Uterus (tissue), 4 donors: Measurements from ENCODE around the gene PTPN14. TPM values are rescaled to one million over a fixed set of nuclear protein-coding genes. Genes with fewer than 3 reads are reported as not detected.

ENCODE experiments used
- DNase-seq, 2 donors: peaks; one replicate each; pipeline ENCODE4 v3.0.0-alpha.2; 2019 to 2020
- H3K27ac ChIP-seq, 2 donors: fragments of 200-600 bp; sonication (generic); 1 replicate in 1 of 2; 2 replicates in 1 of 2; pipeline ENCODE4 v1.5.1; 2016 to 2018
- H3K27me3 ChIP-seq, 2 donors: fragments of 200-600 bp; sonication (generic); one replicate each; pipeline ENCODE4 v1.5.1; 2018 to 2019; ENCODE audit warnings: control low read depth in 1 of 2
- H3K36me3 ChIP-seq, 2 donors: fragments of 200-600 bp; sonication (generic); one replicate each; pipeline ENCODE4 v1.5.1; 2019; ENCODE audit warnings: control low read depth in 1 of 2
- H3K4me1 ChIP-seq, 2 donors: fragments of 200-600 bp; sonication (generic); one replicate each; pipeline ENCODE4 v1.5.1; 2018 to 2019; ENCODE audit warnings: control low read depth in 1 of 2
- H3K4me3 ChIP-seq, 2 donors: fragments of 200-600 bp; sonication (generic); 1 replicate in 1 of 2; 2 replicates in 1 of 2; pipeline ENCODE4 v1.5.1; 2018 to 2019; ENCODE audit warnings: mild to moderate bottlenecking in 1 of 2
- H3K9me3 ChIP-seq, 2 donors: fragments of 200-600 bp; sonication (generic); one replicate each; pipeline ENCODE4 v1.5.1; 2019; ENCODE audit warnings: control low read depth in 1 of 2
- CTCF ChIP-seq, 4 experiments: fragments of 200-600 bp in 2 of 4; fragments of 450-650 bp in 2 of 4; sonication (generic) in 2 of 4; IDR thresholded peaks; one replicate each; pipeline ENCODE4 v1.5.1; 2016 to 2019; ENCODE audit warnings: antibody characterized with exemption in 4 of 4, mild to moderate bottlenecking in 2 of 4, moderate library complexity in 1 of 4
- POLR2A ChIP-seq, 2 donors: fragments of 450-650 bp; IDR thresholded peaks; one replicate each; pipeline ENCODE4 v1.6.1; 2016; ENCODE audit warnings: antibody characterized with exemption in 2 of 2, mild to moderate bottlenecking in 1 of 2, moderate library complexity in 1 of 2
- intact Hi-C: fragments of 100-400 bp; cut with DNase I; formaldehyde crosslinking; loops from one replicate; pipeline ENCODE4 v1.15.1; 2023; ENCODE audit warnings: low total_unique reads
- total RNA-seq, 4 donors: library from RNA; depleted of rRNA in 3 of 4; stranded (reverse); fragments of >200 nt in 3 of 4; gene quantifications; one replicate each; pipeline versions ENCODE4 v1.1.0 to v1.2.4, GENCODE V29; 2014 to 2023
- donor health status: DM: yes; HTN: yes; CAD: no.

The PTPN14 gene
- total RNA-seq, 4 donors from 2014 or later, result 13.2 to 78.0 (median 30.9) TPM

GRCh38 chr1:214547747-214548146 is 3.7 kb downstream of the PTPN14 start:
- DNase-seq, result no peak
- Histone ChIP-seq H3K27ac (peak overlapping the region in 1 of 2 donors; percentile 95), H3K4me1 (peaks cover 0 to 8% of the 10 kb centered on the region in 2 donors), H3K36me3 (no peaks in the 10 kb centered on the region), H3K27me3 (no peaks in the 10 kb centered on the region), H3K4me3 (no peak overlapping the region), H3K9me3 (no peaks in the 10 kb centered on the region)
- intact Hi-C loops, result no loop called here
- TF ChIP-seq CTCF (IDR thresholded peaks at IDR 0.05), result no peak
- TF ChIP-seq POLR2A (IDR thresholded peaks at IDR 0.05), result no peak

GRCh38 chr1:214546886-214547641 is 4.3 kb downstream of the PTPN14 start:
- H3K4me3 ChIP-seq, result no peak overlapping the region
- no peak for TF ChIP-seq POLR2A (IDR thresholded peaks at IDR 0.05)
- H3K27ac ChIP-seq, result peak overlapping the region; percentile 33 to 95
- no peaks in the 10 kb centered on the region for H3K9me3 ChIP-seq
- intact Hi-C loops, result no loop called here
- DNase-seq, result no peak
- no peaks in the 10 kb centered on the region for H3K36me3 ChIP-seq
- H3K27me3 ChIP-seq, result no peaks in the 10 kb centered on the region
- peaks cover 0 to 8% of the 10 kb centered on the region in 2 donors for H3K4me1 ChIP-seq

- TF ChIP-seq CTCF (IDR thresholded peaks at IDR 0.05) (no peak), POLR2A (IDR thresholded peaks at IDR 0.05) (no peak)
- no peak overlapping the region for H3K27ac ChIP-seq
- no peak for DNase-seq
- H3K4me3 ChIP-seq, result no peak overlapping the region
- intact Hi-C loops, result no loop called here
- peaks cover 0 to 8% of the 10 kb centered on the region in 2 donors for H3K4me1 ChIP-seq
- no peaks in the 10 kb centered on the region for H3K36me3 ChIP-seq
- no peaks in the 10 kb centered on the region for H3K27me3 ChIP-seq
- no peaks in the 10 kb centered on the region for H3K9me3 ChIP-seq
Observed at GRCh38 chr1:214546084-214546483, 5.3 kb downstream of the PTPN14 start.

GRCh38 chr1:214545293-214545692 is 6.1 kb downstream of the PTPN14 start:
- no peak for DNase-seq
- H3K36me3 ChIP-seq, result no peaks in the 10 kb centered on the region
- no peak overlapping the region for H3K4me3 ChIP-seq
- no peaks in the 10 kb centered on the region for H3K27me3 ChIP-seq
- peaks cover 0 to 8% of the 10 kb centered on the region in 2 donors for H3K4me1 ChIP-seq
- TF ChIP-seq POLR2A (IDR thresholded peaks at IDR 0.05), result no peak
- no peak for TF ChIP-seq CTCF (IDR thresholded peaks at IDR 0.05)
- no peaks in the 10 kb centered on the region for H3K9me3 ChIP-seq
- intact Hi-C loops, result no loop called here
- H3K27ac ChIP-seq, result no peak overlapping the region

- Histone ChIP-seq H3K9me3 (no peaks in the 10 kb centered on the region), H3K27ac (no peak overlapping the region), H3K36me3 (no peaks in the 10 kb centered on the region), H3K27me3 (no peaks in the 10 kb centered on the region), H3K4me1 (peaks cover 0 to 8% of the 10 kb centered on the region in 2 donors), H3K4me3 (no peak overlapping the region)
- TF ChIP-seq CTCF (IDR thresholded peaks at IDR 0.05), result no peak
- intact Hi-C loops, result no loop called here
- DNase-seq, result no peak
Observed at GRCh38 chr1:214544791-214545190, 6.6 kb downstream of the PTPN14 start.
